Caco-2 (cell line): ENCODE measurements around the gene ANKRD60. TPM values are rescaled to one million over a fixed set of nuclear protein-coding genes. Genes with fewer than 3 reads are reported as not detected.
A peak's percentile ranks its signal among the peaks of the same experiment; 100 is the strongest.

ENCODE experiments used
- Bru-seq: library from RNA; stranded (reverse); fragments of 400-500 nt; gene quantifications from one replicate; lab custom pipeline; 2021; lab: Mats Ljungman, UMichigan
- BruChase-seq, 2 experiments: library from RNA; stranded (reverse); fragments of 400-500 nt; gene quantifications; one replicate each; lab custom pipeline; 2021; lab: Mats Ljungman, UMichigan
- BruUV-seq: library from RNA; stranded (reverse); fragments of 400-500 nt; replicated peaks from 2 replicates; lab custom pipeline; 2021; lab: Mats Ljungman, UMichigan
- CTCF ChIA-PET: fragments of 300-600 bp; sonication (Branson Sonifier 250); formaldehyde crosslinking; loops from one replicate; lab custom pipeline; 2022; ENCODE audit warnings: antibody characterized with exemption; lab: Charles Lee
- POLR2A ChIA-PET: fragments of 300-600 bp; sonication (Branson Sonifier 250); formaldehyde crosslinking; loops from one replicate; lab custom pipeline; 2022; ENCODE audit warnings: antibody characterized with exemption; lab: Charles Lee
- DNase-seq, 2 experiments: peaks; one replicate each; pipeline versions ENCODE4 v3.0.0 to v3.0.0-alpha.2; 2020 to 2022
- H3K27me3 ChIP-seq: replicated peaks from 2 replicates; pipeline ENCODE4 v1.6.0; 2011; ENCODE audit warnings: low read length; ENCODE audit not compliant: control insufficient read depth, insufficient read depth
- H3K36me3 ChIP-seq: 2 replicates; pipeline ENCODE4 v1.5.1; 2011; ENCODE audit warnings: low read length; ENCODE audit not compliant: control insufficient read depth, insufficient read depth
- H3K4me1 ChIP-seq: fragments of 250-450 bp; sonication (Bioruptor Pico); 2 replicates; pipeline ENCODE4 v1.5.1; 2020; ENCODE audit warnings: mild to moderate bottlenecking
- H3K4me3 ChIP-seq: 2 replicates; pipeline ENCODE4 v1.5.1; 2011; ENCODE audit warnings: low read depth, mild to moderate bottlenecking, control low read depth, low read length
- H3K9me3 ChIP-seq: fragments of 250-450 bp; sonication (Bioruptor Pico); 2 replicates; pipeline ENCODE4 v1.5.1; 2020; ENCODE audit warnings: mild to moderate bottlenecking, moderate library complexity
- H3K27ac Mint-ChIP-seq: one replicate; pipeline ENCODE4 v1.8.0; 2022; ENCODE audit warnings: mixed read lengths; ENCODE audit not compliant: unreplicated experiment
- H3K27me3 Mint-ChIP-seq: one replicate; pipeline ENCODE4 v1.8.0; 2022; ENCODE audit warnings: mixed read lengths; ENCODE audit not compliant: insufficient read depth, unreplicated experiment
- H3K36me3 Mint-ChIP-seq: one replicate; pipeline ENCODE4 v1.8.0; 2022; ENCODE audit warnings: mild to moderate bottlenecking, mixed read lengths; ENCODE audit not compliant: insufficient read depth, unreplicated experiment
- H3K4me1 Mint-ChIP-seq: one replicate; pipeline ENCODE4 v1.8.0; 2022; ENCODE audit warnings: low read depth, mixed read lengths; ENCODE audit not compliant: unreplicated experiment
- H3K4me3 Mint-ChIP-seq: one replicate; pipeline ENCODE4 v1.8.0; 2022; ENCODE audit warnings: mild to moderate bottlenecking, moderate library complexity, mixed read lengths; ENCODE audit not compliant: unreplicated experiment
- H3K9me3 Mint-ChIP-seq: one replicate; pipeline ENCODE4 v1.8.0; 2022; ENCODE audit warnings: mixed read lengths; ENCODE audit not compliant: unreplicated experiment
- intact Hi-C: fragments of 100-400 bp; cut with micrococcal nuclease; formaldehyde crosslinking; loops from one replicate; pipeline ENCODE4 v1.10.0; 2022; ENCODE audit not compliant: unreplicated experiment
- long read RNA-seq: library from polyadenylated mRNA; stranded (forward); transcript quantifications from one replicate; pipeline ENCODE4 v2.0.0, GENCODE V29; 2022
- total RNA-seq: library from RNA; stranded (reverse); gene quantifications from 2 replicates; pipeline ENCODE4 v1.2.3, GENCODE V29; 2022
- TF ChIP-seq, protein P1 (sequence below), 2 experiments: fragments of 200-600 bp in 1 of 2; IDR thresholded peaks; 1 replicate in 1 of 2; 2 replicates in 1 of 2; pipeline versions ENCODE4 v1.5.1 to v1.8.0; 2011 to 2022; ENCODE audit warnings: antibody characterized with exemption in 1 of 2, control low read depth in 1 of 2, inconsistent platforms in 1 of 2, low read depth in 1 of 2, low read length in 1 of 2, mild to moderate bottlenecking in 1 of 2, moderate library complexity in 1 of 2; ENCODE audit not compliant: insufficient read depth in 1 of 2, severe bottlenecking in 1 of 2, unreplicated experiment in 1 of 2

Gene ANKRD60, protein sequence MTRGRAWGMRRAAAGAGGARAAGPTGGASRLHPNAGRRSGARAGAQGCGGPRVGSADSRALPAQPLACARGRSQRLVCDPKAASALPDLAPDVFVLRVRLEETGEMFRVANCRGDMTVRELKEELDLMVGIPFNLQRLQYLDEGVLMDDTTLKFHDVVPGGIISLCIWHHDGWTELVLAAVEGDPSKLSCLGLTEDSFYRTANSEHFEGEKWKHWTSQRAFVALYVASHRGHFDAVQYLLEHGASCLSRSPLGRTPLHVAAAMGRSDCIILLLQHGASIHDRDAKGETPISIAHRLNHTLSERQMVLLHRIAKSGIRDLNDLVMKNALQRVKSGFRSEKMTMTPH
- total RNA-seq, result not detected in 2 replicates
- Bru-seq, nascent RNA, result not detected
- not detected for BruChase-seq, experiment 1, labeled RNA remaining after a 2-hour chase
- BruChase-seq, experiment 2, labeled RNA remaining after a 6-hour chase, result not detected
- long read RNA-seq, result 0 reads

DNA sequence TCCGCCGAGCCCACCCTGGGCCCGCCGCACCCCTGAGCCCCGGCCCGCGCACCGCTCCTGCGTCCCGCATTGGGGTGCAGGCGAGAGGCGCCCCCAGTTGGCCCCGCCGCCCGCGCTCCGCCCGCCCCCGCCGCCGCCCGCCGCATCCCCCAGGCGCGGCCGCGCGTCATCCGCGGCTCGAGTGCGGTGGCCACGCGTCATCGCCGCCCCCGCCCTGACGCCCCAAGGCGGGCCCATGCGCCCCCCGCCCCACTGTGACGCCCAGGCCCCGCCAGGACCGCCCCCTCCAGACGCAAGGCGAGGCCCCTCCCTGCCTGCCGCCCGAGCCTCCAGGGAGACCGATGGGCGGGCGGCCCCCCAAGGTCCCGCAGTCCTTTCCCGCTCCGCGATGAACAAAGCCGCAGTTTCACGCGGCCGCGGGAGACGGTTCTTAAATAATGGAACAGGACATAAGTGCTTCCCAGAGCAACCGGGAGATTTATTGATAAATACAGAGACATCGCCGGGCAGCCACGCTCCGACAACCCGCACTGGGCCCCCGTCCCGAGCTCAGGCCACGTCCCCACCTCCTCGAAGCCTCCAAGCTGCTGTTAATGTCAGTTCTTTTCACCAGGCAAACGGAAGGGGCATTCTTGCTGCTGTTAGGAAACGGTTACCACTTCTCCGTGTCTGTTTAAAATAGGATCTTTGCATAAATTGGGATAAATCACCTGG is at the start of gene ANKRD60:
Gene ANKRD60, minus strand, starts transcription at position 170 of the 714 bp plus-strand sequence. Its CDS starts 0 bp downstream, at position 170.
- no peaks in the 10 kb centered on the region for H3K36me3 ChIP-seq
- H3K27ac Mint-ChIP-seq, result no peak within 1 kb of the TSS
- TF ChIP-seq, protein P1, sequence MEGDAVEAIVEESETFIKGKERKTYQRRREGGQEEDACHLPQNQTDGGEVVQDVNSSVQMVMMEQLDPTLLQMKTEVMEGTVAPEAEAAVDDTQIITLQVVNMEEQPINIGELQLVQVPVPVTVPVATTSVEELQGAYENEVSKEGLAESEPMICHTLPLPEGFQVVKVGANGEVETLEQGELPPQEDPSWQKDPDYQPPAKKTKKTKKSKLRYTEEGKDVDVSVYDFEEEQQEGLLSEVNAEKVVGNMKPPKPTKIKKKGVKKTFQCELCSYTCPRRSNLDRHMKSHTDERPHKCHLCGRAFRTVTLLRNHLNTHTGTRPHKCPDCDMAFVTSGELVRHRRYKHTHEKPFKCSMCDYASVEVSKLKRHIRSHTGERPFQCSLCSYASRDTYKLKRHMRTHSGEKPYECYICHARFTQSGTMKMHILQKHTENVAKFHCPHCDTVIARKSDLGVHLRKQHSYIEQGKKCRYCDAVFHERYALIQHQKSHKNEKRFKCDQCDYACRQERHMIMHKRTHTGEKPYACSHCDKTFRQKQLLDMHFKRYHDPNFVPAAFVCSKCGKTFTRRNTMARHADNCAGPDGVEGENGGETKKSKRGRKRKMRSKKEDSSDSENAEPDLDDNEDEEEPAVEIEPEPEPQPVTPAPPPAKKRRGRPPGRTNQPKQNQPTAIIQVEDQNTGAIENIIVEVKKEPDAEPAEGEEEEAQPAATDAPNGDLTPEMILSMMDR (IDR thresholded peaks at IDR 0.05; ENCODE audit: insufficient read depth in 1 of 2, low read depth in 1 of 2, low read length in 1 of 2, severe bottlenecking in 1 of 2, unreplicated experiment in 1 of 2), result no peak
- H3K4me1 ChIP-seq, result peaks cover 4% of the 10 kb centered on the region; the same call in 1 of the 2 replicates
- CTCF ChIA-PET, result interaction anchor here (0.6 kb wide), 1 partner anchor 225 kb away, joined by 5 read pairs; no protein-coding TSS in a partner anchor
- H3K9me3 ChIP-seq, result no peaks in the 10 kb centered on the region
- H3K4me3 ChIP-seq, result peak within 1 kb of the TSS; percentile 39
- H3K9me3 Mint-ChIP-seq, result no peaks in the 10 kb centered on the region
- intact Hi-C loops, result no loop called here
- peaks cover 5% of the 10 kb centered on the region for H3K36me3 Mint-ChIP-seq
- H3K4me3 Mint-ChIP-seq, result peak within 1 kb of the TSS; percentile 80
- POLR2A ChIA-PET, result no interaction called here
- peaks cover 7% of the 10 kb centered on the region for H3K27me3 ChIP-seq
- no TSS peak for BruUV-seq
- DNase-seq, result peak in 1 of 2 experiments; percentile 57
- H3K4me1 Mint-ChIP-seq, result peaks cover 13% of the 10 kb centered on the region
- peaks cover 61% of the 10 kb centered on the region for H3K27me3 Mint-ChIP-seq

DNA sequence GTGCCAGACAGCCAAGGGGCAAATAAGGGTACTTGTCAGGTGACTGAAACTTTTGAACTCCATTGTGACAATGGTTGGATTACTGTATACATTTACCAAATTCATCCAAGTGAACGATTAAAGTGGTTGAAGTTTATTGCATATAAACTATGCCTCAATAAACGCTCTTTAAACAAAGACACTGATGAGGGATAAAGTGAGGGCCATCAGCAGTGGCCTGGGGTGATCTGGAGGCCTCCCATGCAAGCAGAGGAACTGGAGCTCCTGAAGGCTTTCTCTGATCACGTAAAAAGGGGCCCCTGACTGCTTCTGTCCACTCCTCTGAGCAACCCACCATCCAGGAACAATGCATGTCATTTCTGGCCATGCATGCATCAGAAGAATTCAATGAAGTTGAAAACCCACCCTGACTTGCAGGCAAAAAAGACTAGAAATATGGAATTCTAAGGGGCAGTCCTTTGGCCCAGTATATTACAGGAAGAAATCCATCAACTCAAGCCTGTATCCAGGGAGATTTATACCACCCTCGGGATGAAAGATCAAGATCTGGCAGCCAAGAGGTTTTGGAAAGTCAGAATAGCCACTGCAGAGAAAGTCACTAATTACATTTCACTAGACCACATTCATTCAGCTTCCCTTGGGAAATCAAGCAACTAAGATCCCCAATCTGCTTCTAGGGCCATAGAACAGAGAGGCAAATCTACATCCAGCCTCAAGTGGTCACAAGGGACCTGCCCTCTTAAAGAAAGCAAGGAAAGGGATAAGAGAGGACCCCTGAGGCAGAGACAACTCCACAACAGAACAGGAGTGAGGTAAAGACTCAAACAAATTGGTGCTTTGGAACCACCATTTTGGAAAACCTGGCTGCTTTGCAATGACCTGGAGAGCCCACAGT is 49.4 kb upstream of the ANKRD60 start:
- no TSS peak for BruUV-seq
- POLR2A ChIA-PET, result no interaction called here
- CTCF ChIA-PET, result no interaction called here

More for the DNA sequence above, 49.4 kb upstream of the ANKRD60 start:
- H3K4me1 ChIP-seq, result no peaks in the 10 kb centered on the region
- H3K4me3 ChIP-seq, result no peak overlapping the region
- Mint-ChIP-seq H3K27ac (no peak overlapping the region), H3K4me3 (no peak overlapping the region), H3K9me3 (peaks cover 14% of the 10 kb centered on the region), H3K4me1 (no peaks in the 10 kb centered on the region), H3K36me3 (no peaks in the 10 kb centered on the region), H3K27me3 (peaks cover 14% of the 10 kb centered on the region)
- TF ChIP-seq, protein P1 (IDR thresholded peaks at IDR 0.05; ENCODE audit: insufficient read depth in 1 of 2, low read depth in 1 of 2, low read length in 1 of 2, severe bottlenecking in 1 of 2, unreplicated experiment in 1 of 2), result no peak
- H3K36me3 ChIP-seq, result no peaks in the 10 kb centered on the region
- no peak for DNase-seq
- peaks cover 3% of the 10 kb centered on the region; the same call in 1 of the 2 replicates for H3K9me3 ChIP-seq
- intact Hi-C loops, result no loop called here
- no peaks in the 10 kb centered on the region for H3K27me3 ChIP-seq
